SK-N-SH treated with all-trans-retinoic acid at 6 μM for 48 hours (cell line): Measurements from ENCODE around the gene PFKP.

ENCODE experiments used
- ATAC-seq: fragments of 200-7000 bp; cut with Tn5 transposase; 3 replicates; pipeline ENCODE4 v1.9.1; 2020; ENCODE audit warnings: mild to moderate bottlenecking, moderate library complexity
- ARNTL ChIP-seq: fragments of 450-650 bp; formaldehyde crosslinking; IDR thresholded peaks from 2 replicates; pipeline ENCODE4 v1.5.0; 2020; ENCODE audit warnings: low read depth, mild to moderate bottlenecking, moderate library complexity, borderline replicate concordance
- BACH2 ChIP-seq: fragments of 250-450 bp; sonication (Bioruptor Pico); IDR thresholded peaks from 2 replicates; pipeline ENCODE4 v1.9.0; 2021; ENCODE audit warnings: mild to moderate bottlenecking, borderline replicate concordance
- CREB5 ChIP-seq: fragments of 250-450 bp; sonication (Bioruptor Pico); IDR thresholded peaks from 2 replicates; pipeline ENCODE4 v1.5.1; 2020; ENCODE audit warnings: low read depth, mild to moderate bottlenecking, moderate library complexity
- CSDC2 ChIP-seq: fragments of 250-450 bp; sonication (Bioruptor Pico); IDR thresholded peaks from 2 replicates; pipeline ENCODE4 v1.5.0; 2020; ENCODE audit warnings: mild to moderate bottlenecking, moderate library complexity
- CSRNP3 ChIP-seq: fragments of 250-450 bp; sonication (Bioruptor Pico); IDR thresholded peaks from 2 replicates; pipeline ENCODE4 v1.5.1; 2021; ENCODE audit warnings: mild to moderate bottlenecking, moderate library complexity
- ESRRG ChIP-seq: fragments of 250-450 bp; sonication (Bioruptor Pico); IDR thresholded peaks from 2 replicates; pipeline ENCODE4 v1.6.1; 2021; ENCODE audit warnings: mild to moderate bottlenecking
- GLIS3 ChIP-seq: fragments of 250-450 bp; sonication (Bioruptor Pico); IDR thresholded peaks from 2 replicates; pipeline ENCODE4 v1.5.0; 2020; ENCODE audit warnings: mild to moderate bottlenecking, moderate library complexity
- OSR1 ChIP-seq: fragments of 250-450 bp; sonication (Bioruptor Pico); IDR thresholded peaks from 2 replicates; pipeline ENCODE4 v1.8.0; 2022; ENCODE audit warnings: moderate library complexity, mild to moderate bottlenecking, inconsistent platforms
- POU6F1 ChIP-seq: fragments of 250-450 bp; sonication (Bioruptor Pico); IDR thresholded peaks from 2 replicates; pipeline ENCODE4 v1.8.0; 2021; ENCODE audit warnings: low read depth, mild to moderate bottlenecking, moderate library complexity, borderline replicate concordance
- PPARA ChIP-seq: fragments of 250-450 bp; sonication (Bioruptor Pico); IDR thresholded peaks from 2 replicates; pipeline ENCODE4 v1.5.0; 2020; ENCODE audit warnings: mild to moderate bottlenecking, borderline replicate concordance
- SNAI2 ChIP-seq: fragments of 250-450 bp; sonication (Bioruptor Pico); IDR thresholded peaks from 2 replicates; pipeline ENCODE4 v1.5.0; 2020; ENCODE audit warnings: mild to moderate bottlenecking, moderate library complexity
- TCF4 ChIP-seq: fragments of 250-450 bp; sonication (Bioruptor Pico); IDR thresholded peaks from 2 replicates; pipeline ENCODE4 v1.8.0; 2021; ENCODE audit warnings: mild to moderate bottlenecking, moderate library complexity, borderline replicate concordance
- TSHZ2 ChIP-seq: fragments of 250-450 bp; sonication (Bioruptor Pico); IDR thresholded peaks from 2 replicates; pipeline ENCODE4 v1.5.0; 2020; ENCODE audit warnings: mild to moderate bottlenecking, moderate library complexity
- ZC3H10 ChIP-seq: fragments of 250-450 bp; sonication (Bioruptor Pico); IDR thresholded peaks from 2 replicates; pipeline ENCODE4 v1.5.1; 2021; ENCODE audit warnings: mild to moderate bottlenecking, moderate library complexity
- ZFP3 ChIP-seq: fragments of 250-450 bp; sonication (Bioruptor Pico); IDR thresholded peaks from 2 replicates; pipeline ENCODE4 v1.5.0; 2020; ENCODE audit warnings: mild to moderate bottlenecking, moderate library complexity
- ZNF565 ChIP-seq: fragments of 450-650 bp; formaldehyde crosslinking; conservative IDR thresholded peaks from 2 replicates; pipeline ENCODE4 v1.5.0; 2020; ENCODE audit warnings: low read depth, mild to moderate bottlenecking, moderate library complexity
- ZNF70 ChIP-seq: fragments of 450-650 bp; formaldehyde crosslinking; IDR thresholded peaks from 2 replicates; pipeline ENCODE4 v1.5.0; 2020; ENCODE audit warnings: mild to moderate bottlenecking, moderate library complexity
- ZNF8 ChIP-seq: fragments of 450-650 bp; formaldehyde crosslinking; IDR thresholded peaks from 2 replicates; pipeline ENCODE4 v1.5.0; 2020; ENCODE audit warnings: mild to moderate bottlenecking, moderate library complexity

PFKP gene

GRCh38 chr10:3023892-3024291, 43.5 kb upstream of the PFKP start:
- no peak for ATAC-seq
- TF ChIP-seq ZNF565 (CRISPR knock-in tag) (no peak), TCF4 (CRISPR knock-in tag) (no peak), POU6F1 (CRISPR knock-in tag) (no peak), ZNF70 (CRISPR knock-in tag) (no peak), ZC3H10 (CRISPR knock-in tag) (no peak), ARNTL (CRISPR knock-in tag) (no peak), TSHZ2 (CRISPR knock-in tag) (no peak), SNAI2 (CRISPR knock-in tag) (no peak), ESRRG (CRISPR knock-in tag) (no peak)

GRCh38 chr10:3025026-3025683, 42.2 kb upstream of the PFKP start:
- ATAC-seq, result no peak
- no peak for TF ChIP-seq TCF4 (CRISPR knock-in tag)
- TF ChIP-seq ZFP3 (CRISPR knock-in tag), result no peak
- TF ChIP-seq BACH2 (CRISPR knock-in tag), result no peak
- no peak for TF ChIP-seq CSDC2 (CRISPR knock-in tag)
- TF ChIP-seq GLIS3 (CRISPR knock-in tag), result no peak
- TF ChIP-seq SNAI2 (CRISPR knock-in tag), result no peak
- TF ChIP-seq ZNF8 (CRISPR knock-in tag), result no peak
- no peak for TF ChIP-seq CSRNP3 (CRISPR knock-in tag)

GRCh38 chr10:3027866-3028265, 39.5 kb upstream of the PFKP start:
- ATAC-seq, result no peak
- TF ChIP-seq ZNF8 (CRISPR knock-in tag) (no peak), TCF4 (CRISPR knock-in tag) (no peak), ESRRG (CRISPR knock-in tag) (no peak), PPARA (CRISPR knock-in tag) (no peak), CREB5 (no peak), BACH2 (CRISPR knock-in tag) (no peak)
- TF ChIP-seq, all 23 proteins: peak for 0

GRCh38 chr10:3028441-3028840, 38.9 kb upstream of the PFKP start:
- no peak for TF ChIP-seq POU6F1 (CRISPR knock-in tag)
- TF ChIP-seq OSR1 (CRISPR knock-in tag), result no peak
- no peak for TF ChIP-seq ESRRG (CRISPR knock-in tag)
- no peak for ATAC-seq
